Activated CD8-positive, alpha-beta memory T cell treated with anti-CD3 and anti-CD28 coated beads, Interleukin-2, amount 10 ng/mL, durations not matched to agents 7 days and 5 days (primary cell): ENCODE measurements around the gene USF3. TPM values are rescaled to one million over a fixed set of nuclear protein-coding genes. Genes with fewer than 3 reads are reported as not detected.

Source experiments
- ATAC-seq: fragments of 150-1000 bp; cut with Tn5 transposase; one replicate; pipeline ENCODE4 v1.10.0; 2021; ENCODE audit warnings: moderate library complexity
- CTCF ChIA-PET: fragments of 350-600 bp; sonication (Branson Sonifier 250); formaldehyde crosslinking; loops from one replicate; lab custom pipeline; 2021; ENCODE audit warnings: antibody characterized with exemption; lab: Charles Lee
- DNase-seq: peaks from one replicate; pipeline ENCODE4 v3.0.0-alpha.2; 2020
- H3K27ac Mint-ChIP-seq: one replicate; pipeline ENCODE4 v1.8.0; 2021; ENCODE audit warnings: mild to moderate bottlenecking, mixed read lengths
- H3K27me3 Mint-ChIP-seq: one replicate; pipeline ENCODE4 v1.8.0; 2021; ENCODE audit warnings: mixed read lengths
- H3K36me3 Mint-ChIP-seq: one replicate; pipeline ENCODE4 v1.8.0; 2021; ENCODE audit warnings: mild to moderate bottlenecking, mixed read lengths
- H3K4me1 Mint-ChIP-seq: one replicate; pipeline ENCODE4 v1.8.0; 2021; ENCODE audit warnings: mixed read lengths
- H3K4me3 Mint-ChIP-seq: one replicate; pipeline ENCODE4 v1.8.0; 2021; ENCODE audit warnings: mild to moderate bottlenecking, moderate library complexity, mixed read lengths
- H3K9me3 Mint-ChIP-seq: one replicate; pipeline ENCODE4 v1.8.0; 2022; ENCODE audit warnings: low read depth, mixed read lengths
- total RNA-seq, 2 experiments: library from RNA; stranded (reverse); gene quantifications; one replicate each; pipeline ENCODE4 v1.2.3, GENCODE V29; 2021

Gene USF3
- total RNA-seq, 2 experiments from 2014 or later = 14.5 to 15.2 TPM

- H3K27ac Mint-ChIP-seq = no peak overlapping the region
- H3K36me3 Mint-ChIP-seq = peaks cover 14% of the 10 kb centered on the region
- DNase-seq (no peak), ATAC-seq (no peak)
- peaks cover 12% of the 10 kb centered on the region for H3K4me1 Mint-ChIP-seq
- CTCF ChIA-PET = no interaction called here
- H3K4me3 Mint-ChIP-seq = no peak overlapping the region
- no peaks in the 10 kb centered on the region for H3K27me3 Mint-ChIP-seq
- no peaks in the 10 kb centered on the region for H3K9me3 Mint-ChIP-seq
Measured at GRCh38 chr3:113690482-113690881, 6.0 kb downstream of the USF3 start.

- CTCF ChIA-PET = interaction anchor here (0.6 kb wide), 1 partner anchor 46 kb away, joined by 3 read pairs; no protein-coding TSS in a partner anchor
- Mint-ChIP-seq H3K27me3 (no peaks in the 10 kb centered on the region), H3K27ac (no peak overlapping the region), H3K9me3 (peaks cover 5% of the 10 kb centered on the region), H3K4me3 (no peak overlapping the region), H3K4me1 (no peaks in the 10 kb centered on the region), H3K36me3 (peaks cover 27% of the 10 kb centered on the region)
- no peak for DNase-seq
- ATAC-seq = no peak
Measured at GRCh38 chr3:113685956-113686721, 10.3 kb downstream of the USF3 start.

- H3K27ac Mint-ChIP-seq = no peak overlapping the region
- peaks cover 27% of the 10 kb centered on the region for H3K36me3 Mint-ChIP-seq
- H3K27me3 Mint-ChIP-seq = no peaks in the 10 kb centered on the region
- ATAC-seq (no peak), DNase-seq (no peak)
- H3K4me3 Mint-ChIP-seq = no peak overlapping the region
- H3K4me1 Mint-ChIP-seq = no peaks in the 10 kb centered on the region
- CTCF ChIA-PET = no interaction called here
- H3K9me3 Mint-ChIP-seq = peaks cover 5% of the 10 kb centered on the region
Measured at GRCh38 chr3:113685124-113685523, 11.3 kb downstream of the USF3 start.

GRCh38 chr3:113684271-113684819, 12.1 kb downstream of the USF3 start:
- Mint-ChIP-seq H3K36me3 (peaks cover 27% of the 10 kb centered on the region), H3K27ac (no peak overlapping the region), H3K27me3 (no peaks in the 10 kb centered on the region), H3K9me3 (peaks cover 5% of the 10 kb centered on the region), H3K4me3 (no peak overlapping the region), H3K4me1 (no peaks in the 10 kb centered on the region)
- ATAC-seq (no peak), DNase-seq (no peak)
- CTCF ChIA-PET = no interaction called here

- peaks cover 20% of the 10 kb centered on the region for H3K36me3 Mint-ChIP-seq
- ATAC-seq (no peak), DNase-seq (no peak)
- no peak overlapping the region for H3K4me3 Mint-ChIP-seq
- no peak overlapping the region for H3K27ac Mint-ChIP-seq
- H3K4me1 Mint-ChIP-seq = no peaks in the 10 kb centered on the region
- no peaks in the 10 kb centered on the region for H3K9me3 Mint-ChIP-seq
- CTCF ChIA-PET = no interaction called here
- no peaks in the 10 kb centered on the region for H3K27me3 Mint-ChIP-seq
Measured at GRCh38 chr3:113678773-113679172, 17.7 kb downstream of the USF3 start.

GRCh38 chr3:113677737-113678136, 18.7 kb downstream of the USF3 start:
- peaks cover 17% of the 10 kb centered on the region for H3K36me3 Mint-ChIP-seq
- H3K27me3 Mint-ChIP-seq = no peaks in the 10 kb centered on the region
- ATAC-seq (no peak), DNase-seq (no peak)
- no peak overlapping the region for H3K27ac Mint-ChIP-seq
- H3K4me3 Mint-ChIP-seq = no peak overlapping the region
- H3K4me1 Mint-ChIP-seq = no peaks in the 10 kb centered on the region
- CTCF ChIA-PET = no interaction called here
- no peaks in the 10 kb centered on the region for H3K9me3 Mint-ChIP-seq

GRCh38 chr3:113676261-113676660, 20.2 kb downstream of the USF3 start:
- Mint-ChIP-seq H3K4me3 (no peak overlapping the region), H3K36me3 (peaks cover 17% of the 10 kb centered on the region), H3K27ac (peak overlapping the region; percentile 54), H3K9me3 (no peaks in the 10 kb centered on the region), H3K27me3 (no peaks in the 10 kb centered on the region), H3K4me1 (no peaks in the 10 kb centered on the region)
- ATAC-seq = no peak
- DNase-seq = no peak
- CTCF ChIA-PET = no interaction called here

GRCh38 chr3:113673593-113673992, 22.8 kb downstream of the USF3 start:
- H3K27ac Mint-ChIP-seq = no peak overlapping the region
- CTCF ChIA-PET = no interaction called here
- DNase-seq = no peak
- ATAC-seq = no peak
- H3K27me3 Mint-ChIP-seq = no peaks in the 10 kb centered on the region
- no peaks in the 10 kb centered on the region for H3K4me1 Mint-ChIP-seq
- H3K4me3 Mint-ChIP-seq = no peak overlapping the region
- H3K36me3 Mint-ChIP-seq = peaks cover 22% of the 10 kb centered on the region
- no peaks in the 10 kb centered on the region for H3K9me3 Mint-ChIP-seq

- peaks cover 8% of the 10 kb centered on the region for H3K36me3 Mint-ChIP-seq
- ATAC-seq (no peak), DNase-seq (no peak)
- no peaks in the 10 kb centered on the region for H3K27me3 Mint-ChIP-seq
- peaks cover 18% of the 10 kb centered on the region for H3K4me1 Mint-ChIP-seq
- CTCF ChIA-PET = interaction anchor here (0.6 kb wide), 1 partner anchor 32 kb away, joined by 3 read pairs; no protein-coding TSS in a partner anchor
- H3K27ac Mint-ChIP-seq = no peak overlapping the region
- no peaks in the 10 kb centered on the region for H3K9me3 Mint-ChIP-seq
- H3K4me3 Mint-ChIP-seq = no peak overlapping the region
Measured at GRCh38 chr3:113668015-113668414, 28.4 kb downstream of the USF3 start.

- Mint-ChIP-seq H3K27ac (no peak overlapping the region), H3K27me3 (no peaks in the 10 kb centered on the region), H3K9me3 (no peaks in the 10 kb centered on the region), H3K4me1 (peaks cover 18% of the 10 kb centered on the region), H3K4me3 (no peak overlapping the region), H3K36me3 (peaks cover 21% of the 10 kb centered on the region)
- no peak for ATAC-seq
- CTCF ChIA-PET = interaction anchor here (1.1 to 1.4 kb wide), 2 partner anchors 10 to 31 kb away, joined by 3 to 4 read pairs; partner anchors contain the start of gene USF3
- no peak for DNase-seq
Measured at GRCh38 chr3:113664523-113665094, 31.8 kb downstream of the USF3 start.

- no peak for DNase-seq
- no peaks in the 10 kb centered on the region for H3K9me3 Mint-ChIP-seq
- H3K36me3 Mint-ChIP-seq = peaks cover 23% of the 10 kb centered on the region
- CTCF ChIA-PET = interaction anchor here (1.1 kb wide), 1 partner anchor 32 kb away, joined by 4 read pairs; the partner anchor contains the start of gene USF3
- H3K27ac Mint-ChIP-seq = no peak overlapping the region
- H3K4me3 Mint-ChIP-seq = no peak overlapping the region
- H3K27me3 Mint-ChIP-seq = no peaks in the 10 kb centered on the region
- H3K4me1 Mint-ChIP-seq = peaks cover 18% of the 10 kb centered on the region
- no peak for ATAC-seq
Measured at GRCh38 chr3:113663761-113664160, 32.7 kb downstream of the USF3 start.

- CTCF ChIA-PET = no interaction called here
- Mint-ChIP-seq H3K4me3 (no peak overlapping the region), H3K9me3 (no peaks in the 10 kb centered on the region), H3K27me3 (no peaks in the 10 kb centered on the region), H3K36me3 (peaks cover 21% of the 10 kb centered on the region), H3K27ac (no peak overlapping the region), H3K4me1 (peaks cover 18% of the 10 kb centered on the region)
- DNase-seq (no peak), ATAC-seq (no peak)
Measured at GRCh38 chr3:113663324-113663750, 33.1 kb downstream of the USF3 start.

- H3K4me1 Mint-ChIP-seq = peaks cover 14% of the 10 kb centered on the region
- H3K9me3 Mint-ChIP-seq = no peaks in the 10 kb centered on the region
- H3K27ac Mint-ChIP-seq = no peak overlapping the region
- no peak overlapping the region for H3K4me3 Mint-ChIP-seq
- H3K36me3 Mint-ChIP-seq = peaks cover 22% of the 10 kb centered on the region
- ATAC-seq = no peak
- no peak for DNase-seq
- H3K27me3 Mint-ChIP-seq = no peaks in the 10 kb centered on the region
- CTCF ChIA-PET = no interaction called here
Measured at GRCh38 chr3:113662824-113663223, 33.6 kb downstream of the USF3 start.

GRCh38 chr3:113660896-113661295, 35.5 kb downstream of the USF3 start:
- Mint-ChIP-seq H3K4me1 (peaks cover 5% of the 10 kb centered on the region), H3K27me3 (no peaks in the 10 kb centered on the region), H3K36me3 (peaks cover 27% of the 10 kb centered on the region), H3K27ac (no peak overlapping the region), H3K4me3 (no peak overlapping the region), H3K9me3 (no peaks in the 10 kb centered on the region)
- CTCF ChIA-PET = no interaction called here
- DNase-seq (no peak), ATAC-seq (no peak)
